H1 (cell line): Measurements from ENCODE around the gene WNT7A. TPM values are rescaled to one million over a fixed set of nuclear protein-coding genes. Genes with fewer than 3 reads are reported as not detected.

Experiments
- CTCF ChIA-PET: fragments of 300-600 bp; sonication (Branson Sonifier 250); formaldehyde crosslinking; loops from one replicate; lab custom pipeline; 2021; ENCODE audit not compliant: partially characterized antibody; lab: Charles Lee
- POLR2A ChIA-PET: fragments of 300-600 bp; sonication (Branson Sonifier 250); formaldehyde crosslinking; loops from one replicate; lab custom pipeline; 2021; ENCODE audit warnings: inconsistent platforms; ENCODE audit not compliant: partially characterized antibody; lab: Charles Lee
- DNase-seq, 2 experiments: peaks; one replicate each; pipeline versions ENCODE4 v3.0.0 to v3.0.0-alpha.2; 2010 to 2022; ENCODE audit warnings: low spot score in 2 of 2, low read depth in 1 of 2, mixed read lengths in 1 of 2
- FAIRE-seq: peaks from 2 replicates; lab custom pipeline; 2011; peaks lifted over from hg19 to GRCh38; lab: Jason Lieb, UNC
- H2AFZ ChIP-seq: 2 replicates; pipeline ENCODE4 v1.8.1; 2012; ENCODE audit warnings: low read length, inconsistent platforms
- H2AK5ac ChIP-seq: 2 replicates; pipeline ENCODE4 v1.6.1; 2013; ENCODE audit warnings: low read depth, low read length
- H2BK120ac ChIP-seq: replicated peaks from 2 replicates; pipeline ENCODE3; 2013; ENCODE audit warnings: low read depth, low read length, inconsistent platforms
- H2BK12ac ChIP-seq: 2 replicates; pipeline ENCODE4 v1.6.1; 2013; ENCODE audit warnings: low read depth, low read length
- H2BK15ac ChIP-seq: 2 replicates; pipeline ENCODE4 v1.6.1; 2013; ENCODE audit warnings: low read length
- H2BK20ac ChIP-seq: 2 replicates; pipeline ENCODE4 v1.6.1; 2013; ENCODE audit warnings: low read length
- H2BK5ac ChIP-seq: 2 replicates; pipeline ENCODE4 v1.6.1; 2013; ENCODE audit warnings: low read depth, low read length
- H3K14ac ChIP-seq: 2 replicates; pipeline ENCODE4 v1.6.1; 2013; ENCODE audit warnings: inconsistent platforms; ENCODE audit not compliant: insufficient read length
- H3K18ac ChIP-seq: 2 replicates; pipeline ENCODE4 v1.6.1; 2013; ENCODE audit warnings: low read length; ENCODE audit errors: extremely low read depth
- H3K23ac ChIP-seq: 2 replicates; pipeline ENCODE4 v1.6.1; 2013; ENCODE audit warnings: inconsistent platforms; ENCODE audit not compliant: insufficient read length
- H3K23me2 ChIP-seq: 2 replicates; pipeline ENCODE4 v1.6.1; 2013; ENCODE audit warnings: low read depth, low read length
- H3K27ac ChIP-seq: 2 replicates; pipeline ENCODE4 v1.6.1; 2011; ENCODE audit warnings: low read depth, low read length, inconsistent platforms
- H3K27me3 ChIP-seq, 4 experiments: replicated peaks in 1 of 4; 1 replicate in 1 of 4; 2 replicates in 3 of 4; pipeline versions ENCODE4 v1.6.1 to v1.8.1; 2011 to 2013; ENCODE audit warnings: low read length in 3 of 4, mild to moderate bottlenecking in 3 of 4, inconsistent platforms in 2 of 4, mixed read lengths in 2 of 4, moderate library complexity in 1 of 4; ENCODE audit not compliant: control insufficient read depth in 3 of 4, insufficient read depth in 3 of 4; ENCODE audit errors: extremely low read depth in 1 of 4
- H3K36me3 ChIP-seq, 4 experiments: 2 replicates each; pipeline versions ENCODE4 v1.6.1 to v1.8.1; 2011 to 2013; ENCODE audit warnings: mild to moderate bottlenecking in 4 of 4, low read length in 3 of 4, moderate library complexity in 2 of 4, control low read depth in 1 of 4, inconsistent platforms in 1 of 4; ENCODE audit not compliant: insufficient read depth in 4 of 4, control insufficient read depth in 2 of 4
- H3K4ac ChIP-seq: replicated peaks from 2 replicates; pipeline ENCODE3; 2013; ENCODE audit warnings: low read length, low read depth, mixed read lengths, inconsistent platforms; ENCODE audit not compliant: insufficient read length
- H3K4me1 ChIP-seq, 4 experiments: replicated peaks in 1 of 4; 1 replicate in 1 of 4; 2 replicates in 3 of 4; pipeline versions ENCODE4 v1.6.1 to v1.8.1; 2011 to 2013; ENCODE audit warnings: low read length in 3 of 4, inconsistent platforms in 2 of 4, mixed read lengths in 1 of 4; ENCODE audit not compliant: insufficient read depth in 4 of 4, control insufficient read depth in 3 of 4
- H3K4me2 ChIP-seq, 2 experiments: 2 replicates each; pipeline versions ENCODE4 v1.6.1 to v1.8.1; 2011 to 2013; ENCODE audit warnings: low read depth in 2 of 2, low read length in 2 of 2, control low read depth in 1 of 2, inconsistent platforms in 1 of 2, mild to moderate bottlenecking in 1 of 2; ENCODE audit not compliant: insufficient read depth in 1 of 2
- H3K4me3 ChIP-seq, 4 experiments: fragments of 200-600, 300-600 bp in 1 of 4; sonication (generic), shearing (Covaris generic), sonication (Bioruptor Twin) in 1 of 4; 2 replicates each; pipeline versions ENCODE4 v1.5.1 to v1.8.1; 2011 to 2016; ENCODE audit warnings: low read length in 4 of 4, low read depth in 3 of 4, control low read depth in 2 of 4, inconsistent platforms in 2 of 4, mild to moderate bottlenecking in 2 of 4, mixed read lengths in 1 of 4, moderate library complexity in 1 of 4; ENCODE audit not compliant: insufficient read depth in 2 of 4; ENCODE audit errors: extremely low read depth in 1 of 4
- H3K56ac ChIP-seq: replicated peaks from 2 replicates; pipeline ENCODE3; 2013; ENCODE audit warnings: low read depth, mild to moderate bottlenecking, mixed read lengths, low read length, inconsistent platforms; ENCODE audit not compliant: insufficient read length
- H3K79me1 ChIP-seq: 2 replicates; pipeline ENCODE4 v1.6.1; 2013; ENCODE audit warnings: low read depth, low read length, control low read depth
- H3K79me2 ChIP-seq, 2 experiments: 2 replicates each; pipeline versions ENCODE4 v1.6.1 to v1.8.1; 2012 to 2013; ENCODE audit warnings: low read length in 2 of 2, mild to moderate bottlenecking in 2 of 2, inconsistent platforms in 1 of 2; ENCODE audit not compliant: insufficient read depth in 2 of 2, control insufficient read depth in 1 of 2
- H3K9ac ChIP-seq, 4 experiments: replicated peaks in 1 of 4; 1 replicate in 1 of 4; 2 replicates in 3 of 4; pipeline versions ENCODE4 v1.6.1 to v1.8.1; 2011 to 2013; ENCODE audit warnings: low read depth in 3 of 4, low read length in 3 of 4, control low read depth in 2 of 4, mild to moderate bottlenecking in 2 of 4, moderate library complexity in 2 of 4, inconsistent platforms in 1 of 4; ENCODE audit errors: extremely low read depth in 1 of 4
- H3K9me3 ChIP-seq, 2 experiments: 2 replicates each; pipeline versions ENCODE4 v1.6.1 to v1.8.1; 2012 to 2013; ENCODE audit warnings: mild to moderate bottlenecking in 2 of 2, moderate library complexity in 2 of 2, control low read depth in 1 of 2, inconsistent platforms in 1 of 2, low read depth in 1 of 2, low read length in 1 of 2, mixed read lengths in 1 of 2; ENCODE audit not compliant: insufficient read depth in 2 of 2
- H4K20me1 ChIP-seq, 2 experiments: replicated peaks in 1 of 2; 2 replicates each; pipeline versions ENCODE3 to v1.8.1; 2011 to 2013; ENCODE audit warnings: inconsistent platforms in 2 of 2, low read length in 2 of 2, mild to moderate bottlenecking in 1 of 2; ENCODE audit not compliant: insufficient read depth in 2 of 2, control insufficient read depth in 1 of 2
- H4K5ac ChIP-seq: 2 replicates; pipeline ENCODE4 v1.6.1; 2013; ENCODE audit warnings: low read length, low read depth, mixed read lengths, inconsistent platforms; ENCODE audit not compliant: insufficient read length
- H4K8ac ChIP-seq: 2 replicates; pipeline ENCODE4 v1.8.0; 2013; ENCODE audit warnings: mild to moderate bottlenecking, moderate library complexity, low read length, inconsistent platforms; ENCODE audit not compliant: insufficient read depth; ENCODE audit errors: extremely low read depth
- H4K91ac ChIP-seq: replicated peaks from 2 replicates; pipeline ENCODE3; 2013; ENCODE audit warnings: low read length, mixed read lengths, inconsistent platforms; ENCODE audit not compliant: insufficient read length
- BRCA1 ChIP-seq: IDR thresholded peaks from 2 replicates; pipeline ENCODE4 v1.6.1; 2012; ENCODE audit warnings: low read depth, low read length, improper control_type of control experiment
- POLR2A ChIP-seq, 2 experiments: IDR thresholded peaks; 1 replicate in 1 of 2; 2 replicates in 1 of 2; pipeline ENCODE4 v1.6.1; 2011; ENCODE audit warnings: low read depth in 2 of 2, low read length in 2 of 2, mild to moderate bottlenecking in 2 of 2; ENCODE audit errors: control extremely low read depth in 1 of 2
- RBBP5 ChIP-seq: IDR thresholded peaks from 2 replicates; pipeline ENCODE4 v1.7.1; 2012; ENCODE audit warnings: low read depth, mild to moderate bottlenecking, inconsistent platforms, low read length, moderate library complexity, borderline replicate concordance
- SRF ChIP-seq: IDR thresholded peaks from 2 replicates; pipeline ENCODE4 v1.6.1; 2011; ENCODE audit warnings: mild to moderate bottlenecking, low read depth, low read length, moderate library complexity
- TEAD4 ChIP-seq: IDR thresholded peaks from 2 replicates; pipeline ENCODE4 v1.6.1; 2012; ENCODE audit warnings: low read depth, low read length, inconsistent platforms, mixed read lengths
- WGBS, 2 experiments: shearing (Covaris generic) in 1 of 2; methylation state at CpG; one replicate each; pipeline versions ENCODE4 v1.1.6 to v1.1.7; 2013 to 2015; ENCODE audit warnings: low lambda C conversion rate in 2 of 2, mixed read lengths in 2 of 2, inconsistent platforms in 1 of 2, low coverage in 1 of 2, missing lambda C conversion rate in 1 of 2; ENCODE audit not compliant: insufficient replicate concordance in 2 of 2, insufficient coverage in 1 of 2, insufficient read length in 1 of 2; ENCODE audit errors: extremely low coverage in 1 of 2, missing lambda C conversion rate in 1 of 2; 5-methylcytosine and 5-hydroxymethylcytosine counted together
- polyA plus RNA-seq, 7 experiments: library from polyadenylated mRNA; depleted of rRNA in 3 of 7; stranded (reverse) in 5 of 7; unstranded in 2 of 7; fragments of >200 nt in 5 of 7; fragments of 200-250 nt in 2 of 7; gene quantifications; 1 replicate in 5 of 7; 2 replicates in 1 of 7; 4 replicates in 1 of 7; pipeline versions ENCODE4 v1.2.1 to v1.2.3, GENCODE V29; 2011 to 2013; ENCODE audit warnings: missing spikeins in 2 of 7, mixed read lengths in 2 of 7
- total RNA-seq: library from RNA; stranded (reverse); fragmentation: NEBNext Ultra II Directional; extraction: Animal tissue kit (Norgen Biotek cat#: 25700); gene quantifications from 2 replicates; pipeline ENCODE4 v1.2.1, GENCODE V29; 2021

Gene WNT7A
- total and polyA plus RNA-seq, 2 of the 8 experiments (the other 6 are each of a cell fraction or from before 2014, with no cell fraction given): 0.02 TPM; not detected in 1

GRCh38 chr3:13853256-13853977 lies 26.5 kb downstream of the WNT7A start:
- no peak overlapping the region for H4K5ac ChIP-seq
- H3K4me2 ChIP-seq: no peak overlapping the region
- H2BK15ac ChIP-seq: peak overlapping the region; percentile 61; the same call in 1 of the 2 replicates
- H3K9me3 ChIP-seq: no peaks in the 10 kb centered on the region
- no peak overlapping the region for H3K9ac ChIP-seq
- POLR2A ChIA-PET: interaction anchor here (1.2 kb wide), 1 partner anchor 9 kb away, joined by 3 read pairs; no protein-coding TSS in a partner anchor
- no peaks in the 10 kb centered on the region for H4K20me1 ChIP-seq
- no peak overlapping the region for H3K4ac ChIP-seq
- DNase-seq (no peak), FAIRE-seq (no peak)
- peak overlapping the region; percentile 77; the same call in 1 of the 2 replicates for H2BK12ac ChIP-seq
- H3K79me1 ChIP-seq: no peaks in the 10 kb centered on the region
- H3K14ac ChIP-seq: no peak overlapping the region
- no peaks in the 10 kb centered on the region for H3K36me3 ChIP-seq
- H3K23ac ChIP-seq: no peak overlapping the region
- H3K23me2 ChIP-seq: no peaks in the 10 kb centered on the region
- CTCF ChIA-PET: interaction anchor here (0.7 to 4.7 kb wide), 9 partner anchors 10 to 463 kb away, joined by 3 to 22 read pairs (median 4); partner anchors contain the start of gene WNT7A
- peak overlapping the region; percentile 80; the same call in 1 of the 2 replicates for H2BK20ac ChIP-seq
- H4K8ac ChIP-seq: peak overlapping the region; percentile 82
- peaks cover 0 to 13% (median 4%) of the 10 kb centered on the region in 4 experiments; a peak in 2 of 7 replicates for H3K4me1 ChIP-seq
- H3K27ac ChIP-seq: no peak overlapping the region
- no peak overlapping the region for H2AFZ ChIP-seq
- H3K79me2 ChIP-seq: no peaks in the 10 kb centered on the region
- H4K91ac ChIP-seq: peak overlapping the region; percentile 62
- H3K4me3 ChIP-seq: no peak overlapping the region
- H2BK120ac ChIP-seq: no peak overlapping the region
- peak overlapping the region; percentile 54; the same call in 1 of the 2 replicates for H3K18ac ChIP-seq
- WGBS, 2 experiments: 92% methylated on average over 10 of the region's 11 CpGs; no CpG with 5 or more reads in 1 of the 2 experiments
- H3K27me3 ChIP-seq: no peaks in the 10 kb centered on the region
- H3K56ac ChIP-seq: no peak overlapping the region
- H2BK5ac ChIP-seq: peak overlapping the region; percentile 37; the same call in 1 of the 2 replicates
- H2AK5ac ChIP-seq: no peak overlapping the region
- no peak for TF ChIP-seq RBBP5
- no peak for TF ChIP-seq SRF
- TF ChIP-seq POLR2A (IDR thresholded peaks at IDR 0.05; ENCODE audit: control extremely low read depth in 1 of 2, low read depth in 2 of 2, low read length in 2 of 2): no peak
- no peak for TF ChIP-seq BRCA1
- no peak for TF ChIP-seq TEAD4
